NCI-H1417 treated with DMSO at 0.1 percent for 48 hours (cell line): Measurements from ENCODE around the gene NAA10.

ENCODE experiments used
- DNase-seq: peaks from one replicate; lab custom pipeline; 2025; lab: John Stamatoyannopoulos, UW

NAA10 gene

GRCh38 chrX:153966841-153967535 lies 32.2 kb upstream of the NAA10 start:
- no peak for DNase-seq

DNA sequence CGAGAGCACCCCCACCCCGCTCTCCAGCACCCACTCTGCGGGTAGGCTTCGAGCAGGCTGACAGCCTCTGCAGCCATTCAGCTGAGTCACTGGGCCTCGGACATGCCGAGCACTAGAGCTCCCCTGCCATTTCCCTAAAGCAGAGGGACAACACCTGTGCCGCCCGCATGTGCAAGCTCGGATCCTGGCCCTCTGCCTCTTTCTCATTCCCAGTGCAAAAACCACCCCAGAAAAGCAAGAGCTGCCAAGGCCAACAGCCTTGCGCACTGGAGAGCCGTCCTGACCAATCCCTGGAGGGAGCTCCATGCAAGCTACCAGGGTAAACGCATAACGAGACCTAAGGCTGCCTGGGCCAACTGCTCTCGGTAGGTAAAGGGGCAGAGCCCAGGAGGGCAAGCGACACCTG lies 31.4 kb upstream of the NAA10 start:
- no peak for DNase-seq

DNA sequence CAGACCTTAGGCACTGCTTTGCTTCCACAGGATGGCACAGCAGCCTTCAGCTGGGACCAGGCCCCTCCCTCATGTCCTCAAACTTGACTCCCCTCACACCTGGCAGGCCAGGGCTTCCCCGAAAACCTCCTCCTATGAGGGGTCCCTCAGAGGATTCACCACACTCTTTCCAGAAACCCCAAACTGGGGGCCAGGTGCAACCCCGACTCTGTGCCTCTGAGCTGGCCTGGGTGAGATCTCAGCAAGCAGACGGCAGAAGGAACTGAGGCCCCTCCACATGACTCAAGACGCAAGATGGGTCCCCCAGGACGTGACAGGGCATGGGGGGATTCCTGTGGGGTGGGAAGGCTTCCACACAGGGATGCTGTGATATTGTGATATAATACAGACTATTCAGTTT lies 30.6 kb upstream of the NAA10 start:
- DNase-seq: no peak

GRCh38 chrX:153964105-153964504 lies 29.3 kb upstream of the NAA10 start:
- DNase-seq: no peak

DNA sequence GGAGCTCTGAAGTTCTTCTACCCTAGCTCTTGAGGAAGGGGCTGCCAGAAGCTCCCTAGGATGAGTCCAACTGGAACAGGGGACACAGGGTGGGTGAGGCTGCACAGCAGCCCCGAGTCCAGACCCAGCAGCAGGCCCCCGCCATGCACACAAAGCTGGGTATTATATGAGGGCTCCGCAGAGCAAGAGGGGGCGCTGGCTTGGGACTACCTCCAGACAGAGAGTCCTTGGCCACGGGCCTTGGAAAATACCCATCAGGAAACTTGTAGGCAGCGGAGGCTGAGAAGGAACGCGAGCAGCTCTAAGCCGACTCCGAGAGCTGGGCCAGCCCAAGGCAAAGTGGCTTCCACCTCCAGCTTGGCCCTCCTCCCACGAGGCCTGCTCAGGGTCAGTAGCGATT lies 28.7 kb upstream of the NAA10 start:
- no peak for DNase-seq

GRCh38 chrX:153961292-153961691 lies 26.5 kb upstream of the NAA10 start:
- no peak for DNase-seq

GRCh38 chrX:153960786-153961185 lies 25.9 kb upstream of the NAA10 start:
- DNase-seq: no peak

- no peak for DNase-seq
Measured at GRCh38 chrX:153960077-153960476, 25.2 kb upstream of the NAA10 start.

- DNase-seq: no peak
Measured at GRCh38 chrX:153959649-153960048, 24.8 kb upstream of the NAA10 start.

DNA sequence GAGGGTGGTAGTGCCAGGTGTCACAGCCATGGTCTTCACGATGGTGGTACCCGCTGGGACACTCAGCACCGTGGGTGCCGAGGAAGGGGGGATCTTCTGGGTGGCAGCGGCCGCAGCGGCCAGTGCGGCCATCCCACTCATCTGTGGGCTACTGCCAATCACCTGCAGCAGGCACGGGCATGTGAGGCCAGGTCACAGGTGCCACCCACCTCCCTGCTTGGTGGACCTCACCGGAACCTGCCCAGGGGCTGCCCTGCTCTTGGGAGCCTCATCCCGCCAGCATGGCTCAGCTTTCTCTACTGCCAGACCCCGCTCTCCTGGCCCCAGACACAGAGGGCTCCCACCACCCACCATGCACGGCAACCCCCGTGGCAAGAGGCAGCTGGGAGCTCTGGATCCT lies 23.8 kb upstream of the NAA10 start:
- DNase-seq: no peak

DNA sequence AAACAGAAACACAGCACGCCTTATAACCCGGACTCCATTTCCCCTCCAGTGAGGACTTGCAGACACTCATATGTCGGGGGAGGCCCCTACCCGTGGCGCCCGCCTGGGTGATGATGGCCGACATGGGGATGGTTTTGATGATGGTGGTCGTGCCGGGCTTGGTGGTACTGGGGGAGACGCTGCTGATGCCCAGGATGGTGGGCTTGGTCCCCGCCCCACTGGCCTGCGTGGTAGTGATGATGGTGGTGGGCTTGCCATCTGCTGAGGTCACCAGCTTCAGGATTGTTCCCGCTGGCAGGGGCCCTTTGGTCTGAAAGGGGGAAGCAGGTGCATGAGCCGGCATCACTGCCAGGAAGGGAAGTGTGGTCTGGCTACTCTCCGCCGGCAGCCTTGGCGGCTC lies 22.4 kb upstream of the NAA10 start:
- DNase-seq: no peak

DNA sequence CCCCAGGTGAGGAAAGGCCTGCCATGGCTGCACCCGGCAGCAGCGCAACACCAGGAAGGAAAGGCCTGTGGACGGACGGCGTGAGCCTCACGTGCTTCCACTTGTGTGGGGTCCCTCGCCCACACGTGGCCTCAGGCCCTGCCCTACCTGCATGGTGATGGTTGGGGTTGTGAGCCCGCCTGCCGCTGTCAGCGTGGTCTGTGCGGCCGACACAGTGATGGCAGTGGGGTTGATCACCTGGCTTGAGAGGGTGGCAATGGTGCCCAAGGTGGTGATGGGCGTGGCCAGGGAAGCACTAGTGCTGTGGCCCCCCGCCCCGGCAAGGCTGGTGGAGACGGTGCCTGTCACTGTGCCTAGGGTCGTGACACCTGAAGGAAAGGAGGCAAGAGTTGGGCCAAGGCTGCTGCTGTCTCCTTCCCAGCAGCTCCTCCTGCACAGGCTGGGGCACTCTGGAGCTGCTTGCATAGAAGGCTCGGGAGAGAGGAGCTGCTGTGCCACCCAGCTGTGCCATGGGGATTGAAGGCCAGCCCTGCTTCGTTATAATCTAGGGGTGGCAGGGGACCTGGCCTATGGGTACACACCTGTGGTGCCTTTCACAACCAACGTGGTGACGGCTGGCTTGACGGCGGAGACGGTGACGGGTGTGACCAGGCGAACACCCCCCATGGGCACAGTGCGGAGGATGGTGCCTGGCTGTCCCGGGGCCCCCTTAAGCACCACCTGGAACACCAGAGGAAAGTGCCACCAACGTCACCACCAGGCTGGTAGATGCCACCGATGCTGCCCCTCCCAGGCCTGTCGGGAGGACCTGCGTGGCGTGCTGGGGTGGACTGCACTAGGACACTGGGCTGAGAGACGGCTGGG lies 21.4 kb upstream of the NAA10 start:
- no peak for DNase-seq

DNA sequence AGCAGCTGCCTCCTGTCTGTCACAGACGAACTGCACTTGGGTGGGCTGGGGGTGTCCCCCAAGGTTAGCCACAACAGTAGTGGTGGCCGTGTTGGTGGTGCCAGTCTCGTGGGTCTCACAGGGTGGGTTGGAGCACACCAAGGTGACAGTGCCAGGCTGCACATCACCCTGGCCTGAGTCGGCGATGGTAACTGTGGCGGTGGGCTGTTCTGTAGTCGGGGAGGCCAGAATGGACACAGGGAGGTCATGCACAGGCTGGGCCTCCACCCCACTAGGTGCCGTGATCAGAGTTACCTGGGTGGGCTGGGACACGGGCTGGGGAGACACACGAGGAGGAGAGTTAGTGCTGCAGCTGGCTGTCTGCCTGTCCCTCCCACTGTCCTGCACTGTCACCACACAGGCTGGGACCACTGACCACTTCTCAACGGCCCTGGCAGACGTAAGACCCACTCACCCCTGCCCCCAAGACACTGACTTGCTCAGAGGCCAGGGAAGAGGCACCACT lies 20.4 kb upstream of the NAA10 start:
- no peak for DNase-seq

DNA sequence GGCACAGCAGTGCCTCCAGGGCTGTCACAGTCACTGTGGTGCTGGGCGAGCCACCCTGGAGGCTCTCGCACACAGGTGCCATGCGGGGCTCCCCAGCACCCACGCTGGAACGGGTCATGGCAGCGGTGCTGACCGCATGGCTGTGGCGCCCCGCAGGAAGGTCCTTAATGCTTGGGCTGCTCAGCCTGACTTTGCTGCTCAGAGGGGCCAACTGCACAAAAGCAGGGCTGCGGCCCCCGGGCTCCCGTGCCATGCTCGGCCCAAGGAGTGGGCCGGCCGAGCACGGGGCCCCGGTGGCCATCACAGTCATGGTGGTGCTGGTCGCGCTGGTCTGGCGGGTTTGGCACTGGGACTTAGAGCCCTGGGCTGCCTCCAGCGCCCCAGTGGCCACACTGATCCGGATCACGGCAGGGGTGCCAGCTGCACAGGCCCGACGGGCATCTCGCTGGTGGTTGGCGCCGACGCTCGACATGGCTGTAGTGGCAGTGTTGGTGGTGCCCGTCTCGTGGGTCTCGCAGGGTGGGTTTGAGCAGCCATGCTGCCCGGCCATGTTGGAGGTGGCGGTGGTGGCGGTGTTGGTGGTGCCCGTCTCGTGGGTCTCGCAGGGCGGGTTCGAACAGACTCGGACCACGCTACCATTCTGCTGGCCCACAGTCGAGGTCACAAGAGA lies 19.9 kb upstream of the NAA10 start:
- DNase-seq: no peak

- no peak for DNase-seq
Measured at GRCh38 chrX:153953892-153954557, 19.2 kb upstream of the NAA10 start.

DNA sequence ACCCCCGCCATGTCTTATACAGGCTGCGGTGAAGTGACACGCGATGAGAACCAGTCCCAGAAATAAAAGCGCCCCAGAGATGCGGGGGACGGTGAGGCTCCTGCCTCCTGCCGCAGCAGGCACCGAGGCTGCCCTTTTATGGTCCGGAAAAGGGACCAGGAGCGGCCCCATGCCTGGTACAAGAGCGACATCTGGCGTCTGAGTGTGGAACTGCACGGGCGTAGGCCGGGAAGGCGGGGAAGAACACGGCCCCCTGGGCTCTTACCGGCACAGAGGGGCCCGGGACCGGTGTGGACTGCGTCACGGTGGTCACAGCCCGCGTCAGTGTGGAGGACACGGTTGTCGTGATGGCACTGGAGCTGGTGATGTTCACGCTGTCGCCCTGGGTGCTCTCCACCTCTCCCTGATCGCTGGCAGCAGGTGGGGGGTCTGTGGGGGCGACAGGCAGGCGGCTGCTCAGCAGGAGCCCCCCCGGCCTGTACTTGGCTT lies 18.5 kb upstream of the NAA10 start:
- DNase-seq: no peak

DNA sequence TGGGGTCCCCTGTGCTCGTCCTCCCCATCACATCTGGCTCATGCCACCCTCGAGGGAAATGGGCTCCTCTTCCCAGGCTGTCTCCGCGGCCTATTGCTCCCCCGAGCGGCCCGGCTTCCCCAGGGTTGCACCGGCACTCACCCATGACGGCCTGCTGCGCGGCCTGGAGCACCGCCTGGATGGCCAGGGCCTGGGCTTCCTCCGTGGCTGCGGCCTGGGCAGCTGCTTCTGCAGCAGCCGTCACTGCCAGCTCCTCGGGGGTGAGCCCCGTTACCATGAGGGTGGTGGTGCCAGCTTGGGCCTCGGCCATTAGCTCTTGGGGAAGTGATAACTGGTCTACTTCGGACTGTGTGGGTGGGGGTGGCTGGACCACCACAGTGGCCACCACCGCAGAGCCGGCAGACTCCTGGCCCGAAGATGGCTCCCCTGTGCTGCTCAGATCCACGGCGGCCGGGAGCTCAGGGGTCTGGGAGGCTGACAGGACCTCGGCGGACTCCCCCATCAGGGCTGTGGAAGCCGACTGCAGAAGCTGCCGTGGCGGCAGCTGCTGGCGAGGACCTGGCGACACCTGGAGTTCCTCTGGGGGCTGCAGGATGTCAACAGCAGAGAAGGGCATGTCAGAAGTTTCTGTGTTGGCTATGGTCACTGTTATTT lies 17.7 kb upstream of the NAA10 start:
- DNase-seq: no peak

GRCh38 chrX:153951683-153952372 lies 17.0 kb upstream of the NAA10 start:
- no peak for DNase-seq

DNA sequence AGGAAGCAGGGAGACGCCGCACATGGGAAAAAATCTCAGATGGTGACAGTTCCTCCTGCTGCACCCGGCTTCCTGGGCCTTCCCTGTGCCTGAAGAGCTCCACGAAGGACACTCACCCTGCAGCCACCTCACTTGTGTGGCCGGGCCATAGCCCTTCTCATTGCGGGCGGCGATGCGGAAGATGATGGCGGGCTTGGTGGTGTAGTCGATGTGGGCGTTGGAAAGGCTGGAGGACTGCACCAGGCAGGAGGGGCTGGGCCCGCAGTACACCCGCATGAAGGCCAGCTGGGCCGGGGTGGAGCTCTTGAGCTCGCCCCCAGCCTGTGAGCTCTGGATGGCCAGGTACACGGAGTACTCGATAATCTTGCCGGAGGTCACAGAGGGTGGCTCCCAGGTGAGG lies 15.3 kb upstream of the NAA10 start:
- no peak for DNase-seq

GRCh38 chrX:153948847-153949805 lies 14.3 kb upstream of the NAA10 start:
- no peak for DNase-seq
